DMS53 (cell line): ENCODE data around the gene ABCG8.

ENCODE experiments used
- DNase-seq: peaks from one replicate; lab custom pipeline; 2025; lab: John Stamatoyannopoulos, UW

ABCG8 gene

DNA sequence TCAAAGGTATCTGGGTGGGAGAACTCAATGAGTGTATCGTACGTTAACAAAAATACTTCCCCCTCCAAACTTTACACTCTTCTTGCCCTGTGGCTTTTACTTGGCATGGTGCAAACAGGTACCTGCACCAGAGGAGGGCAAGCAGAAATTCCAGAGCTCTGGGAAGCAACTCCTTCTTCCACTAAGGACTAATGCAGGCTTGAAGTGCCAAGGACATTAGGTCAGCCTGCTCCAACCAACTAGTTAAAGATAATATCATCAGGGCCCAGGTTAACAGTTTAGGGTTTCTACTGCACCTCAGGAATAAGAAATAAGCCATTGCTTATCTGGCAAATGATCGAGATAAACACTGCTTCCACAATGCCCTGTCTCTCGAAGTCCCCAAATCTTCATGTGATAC is 86.7 kb downstream of the ABCG8 start:
- DNase-seq, result no peak

DNA sequence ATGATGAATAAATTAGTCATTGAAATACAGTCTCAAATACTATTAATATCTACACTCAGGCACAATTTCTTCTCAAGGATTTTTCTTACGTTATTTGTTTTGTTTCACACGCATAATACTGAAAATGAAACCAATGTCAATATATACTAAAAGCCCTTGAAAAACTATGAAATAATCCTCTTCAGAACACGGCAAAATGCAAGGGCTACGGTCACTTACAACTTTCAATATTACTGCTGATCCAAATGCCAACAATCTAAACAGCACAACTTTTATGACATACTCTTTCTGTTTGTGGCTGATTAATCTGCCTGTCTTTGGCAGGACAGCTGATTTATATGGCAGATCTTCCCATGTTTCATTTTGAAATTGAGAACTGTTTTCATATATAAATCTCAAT is 88.7 kb downstream of the ABCG8 start:
- DNase-seq, result no peak

DNA sequence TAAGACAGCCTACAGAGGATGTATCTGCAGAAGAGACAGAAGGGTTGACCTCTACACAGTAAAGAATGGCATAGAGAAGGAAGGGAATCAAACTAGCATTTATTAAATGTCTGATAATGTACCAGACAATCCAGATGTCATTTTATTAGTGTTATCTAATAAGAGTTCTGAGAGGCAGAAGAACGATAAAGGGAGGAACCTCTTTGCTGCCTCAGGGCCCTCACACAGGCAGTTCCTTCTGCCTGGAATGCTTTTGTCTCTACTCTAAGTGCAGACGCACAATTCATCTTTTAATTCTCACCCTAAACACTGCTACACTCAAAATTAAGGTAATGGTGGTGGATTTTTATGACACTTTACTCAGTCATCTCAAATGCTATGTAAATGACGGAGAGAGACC is 92.5 kb downstream of the ABCG8 start:
- no peak for DNase-seq
